Neural cell (in vitro differentiated cells): ENCODE measurements around the gene FCGR3A. TPM values are rescaled to one million over a fixed set of nuclear protein-coding genes. Genes with fewer than 3 reads are reported as not detected.
A peak's percentile ranks its signal among the peaks of the same experiment; 100 is the strongest.
"Not testable (repeated sequence)": the region's sequence is repeated elsewhere in the genome, so short reads cannot be mapped to it uniquely, and the experiment has no call there.

Source experiments
- H2AFZ ChIP-seq: fragments of 200-600, 300-800 bp; sonication (generic), shearing (Covaris generic); 2 replicates; pipeline ENCODE4 v1.6.0; 2014; ENCODE audit warnings: low read depth, mild to moderate bottlenecking, antibody characterized with exemption, low read length, moderate library complexity
- H3F3A ChIP-seq: fragments of 200-600 bp; shearing (Covaris generic); 2 replicates; pipeline ENCODE4 v1.6.1; 2016; ENCODE audit warnings: mild to moderate bottlenecking, moderate library complexity, mixed read lengths, antibody characterized with exemption, low read length; ENCODE audit not compliant: insufficient read depth, poor library complexity, severe bottlenecking
- H3K27ac ChIP-seq: fragments of 200-600, 300-800 bp; sonication (generic), shearing (Covaris generic); 2 replicates; pipeline ENCODE4 v1.5.1; 2014; ENCODE audit warnings: mild to moderate bottlenecking, low read length, moderate library complexity
- H3K27me3 ChIP-seq: fragments of 300-800, 200-600 bp; sonication (generic), shearing (Covaris generic); 2 replicates; pipeline ENCODE4 v1.6.0; 2014; ENCODE audit warnings: mild to moderate bottlenecking, low read depth, low read length, moderate library complexity; ENCODE audit not compliant: insufficient read depth
- H3K36me3 ChIP-seq: fragments of 300-800, 200-600 bp; sonication (generic), shearing (Covaris generic); 2 replicates; pipeline ENCODE4 v1.5.1; 2014; ENCODE audit warnings: mild to moderate bottlenecking, antibody characterized with exemption, low read length, moderate library complexity; ENCODE audit not compliant: insufficient read depth
- H3K4me2 ChIP-seq: fragments of 300-800, 200-600 bp; sonication (generic), shearing (Covaris generic); 2 replicates; pipeline ENCODE4 v1.6.0; 2014; ENCODE audit warnings: mild to moderate bottlenecking, low read length
- H3K4me3 ChIP-seq: fragments of 300-800, 200-600 bp; sonication (generic), shearing (Covaris generic); 2 replicates; pipeline ENCODE4 v1.5.1; 2014; ENCODE audit warnings: mild to moderate bottlenecking, low read length, moderate library complexity
- H3K79me2 ChIP-seq: fragments of 200-600 bp; shearing (Covaris generic); replicated peaks from 2 replicates; pipeline ENCODE4 v1.6.0; 2014; ENCODE audit warnings: mild to moderate bottlenecking, low read length, moderate library complexity; ENCODE audit not compliant: insufficient read depth
- H3K9ac ChIP-seq: fragments of 300-800, 200-600 bp; sonication (generic), shearing (Covaris generic); 2 replicates; pipeline ENCODE4 v1.6.1; 2016; ENCODE audit warnings: mild to moderate bottlenecking, low read length, mixed read lengths
- H3K9me2 ChIP-seq: fragments of 200-600 bp; shearing (Covaris generic); 2 replicates; pipeline ENCODE4 v1.6.1; 2016; ENCODE audit warnings: mild to moderate bottlenecking, low read length, mixed read lengths; ENCODE audit not compliant: insufficient read depth
- H3K9me3 ChIP-seq: fragments of 200-600, 300-800 bp; sonication (generic), shearing (Covaris generic); 2 replicates; pipeline ENCODE4 v1.6.1; 2016; ENCODE audit warnings: mild to moderate bottlenecking, mixed run types, low read length, moderate library complexity, mixed read lengths
- H4K20me1 ChIP-seq: fragments of 200-600 bp; shearing (Covaris generic); 2 replicates; pipeline ENCODE4 v1.6.1; 2016; ENCODE audit warnings: mild to moderate bottlenecking, mixed run types; ENCODE audit not compliant: insufficient read depth
- polyA plus RNA-seq: library from polyadenylated mRNA; depleted of rRNA; stranded (reverse); fragments of >200 nt; gene quantifications from 2 replicates; pipeline ENCODE4 v1.2.3, GENCODE V29; 2014

FCGR3A gene
- polyA plus RNA-seq, 1 donor from 2014 or later: not detected

DNA sequence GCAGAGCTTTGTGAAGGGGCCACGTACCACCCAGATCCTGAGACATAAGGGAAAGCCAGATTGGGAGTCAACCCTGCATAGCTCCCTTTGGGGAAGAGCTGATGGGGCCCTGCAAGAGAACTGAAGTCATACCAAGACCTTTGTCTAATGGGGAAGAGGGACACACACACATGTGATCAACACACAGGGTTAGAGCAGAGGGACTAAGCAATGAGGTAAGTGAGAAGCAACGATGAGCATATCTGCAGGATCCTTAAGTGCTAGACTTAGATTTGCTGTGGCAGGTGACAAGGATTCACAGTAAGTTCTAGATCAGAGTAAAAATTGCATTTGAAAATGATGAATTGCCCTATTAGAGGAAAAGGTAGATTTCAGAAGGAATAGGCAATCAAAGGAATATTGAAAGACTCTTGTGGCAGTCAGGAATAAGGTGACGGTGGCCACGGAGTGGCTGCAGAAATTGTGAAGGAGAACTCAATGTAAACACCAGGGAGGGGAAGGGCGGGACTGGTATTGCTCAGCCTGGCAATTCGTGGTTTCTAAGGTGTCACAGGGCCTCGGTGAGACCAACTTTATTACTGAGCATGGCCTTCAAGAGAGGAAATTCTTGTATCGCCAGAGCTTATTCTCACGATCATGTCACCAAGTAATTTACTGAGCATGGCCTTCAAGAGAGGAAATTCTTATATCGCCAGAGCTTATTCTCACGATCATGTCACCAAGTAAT lies 4.5 kb downstream of the FCGR3A start:
- not testable (repeated sequence) for H3F3A ChIP-seq, H3K27me3 ChIP-seq, H3K27ac ChIP-seq, H3K9ac ChIP-seq, H4K20me1 ChIP-seq, H3K9me2 ChIP-seq, H3K4me2 ChIP-seq, H2AFZ ChIP-seq, H3K79me2 ChIP-seq, H3K4me3 ChIP-seq, H3K36me3 ChIP-seq, H3K9me3 ChIP-seq

DNA sequence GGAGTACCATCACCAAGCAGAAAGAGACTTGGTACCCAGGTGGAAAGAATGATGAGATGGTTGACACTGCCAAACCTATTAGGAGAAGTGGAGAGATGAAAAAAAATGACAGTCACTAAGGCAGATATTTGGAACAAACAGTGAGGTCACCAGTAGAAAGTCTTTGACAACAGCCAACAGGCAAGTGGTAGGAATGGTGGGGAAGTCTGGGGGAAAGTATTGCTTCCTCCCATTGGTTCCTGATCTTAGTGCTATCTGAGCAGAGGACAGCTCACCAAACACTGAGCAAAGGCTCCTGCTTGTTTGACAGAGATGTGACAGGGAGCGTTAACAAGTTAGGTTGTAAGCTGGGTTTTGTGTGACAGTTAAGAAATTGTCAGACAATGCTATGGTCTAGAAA lies 6.5 kb downstream of the FCGR3A start:
- not testable (repeated sequence) for H3K27ac ChIP-seq, H3K4me2 ChIP-seq, H3K9me3 ChIP-seq, H4K20me1 ChIP-seq, H3K79me2 ChIP-seq, H3K4me3 ChIP-seq, H3K9ac ChIP-seq, H3F3A ChIP-seq, H3K36me3 ChIP-seq, H3K9me2 ChIP-seq, H3K27me3 ChIP-seq, H2AFZ ChIP-seq

DNA sequence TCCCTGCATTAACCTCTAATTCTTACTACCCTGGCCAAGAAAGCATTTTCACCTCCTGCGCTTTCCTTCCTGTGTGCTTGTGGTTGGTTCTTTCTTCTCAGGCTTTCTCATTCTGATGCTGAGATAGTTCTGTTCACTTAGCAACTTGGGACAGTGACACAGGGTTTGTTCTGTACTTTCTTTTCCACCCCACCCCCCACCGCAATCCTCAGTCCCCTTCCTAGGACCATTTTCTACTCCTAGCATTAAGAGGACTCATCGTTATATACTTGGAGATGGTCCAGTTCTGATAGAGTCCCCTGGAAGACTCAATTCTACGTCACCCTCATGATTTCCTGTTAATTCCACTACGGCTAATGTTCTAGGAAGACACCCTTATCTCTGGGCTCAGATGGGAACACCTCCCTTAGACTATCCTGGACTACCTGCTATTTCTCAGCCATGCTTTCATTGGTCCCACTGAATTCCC lies 7.5 kb downstream of the FCGR3A start:
- not testable (repeated sequence) for H3K9me2 ChIP-seq, H3K9me3 ChIP-seq, H3K36me3 ChIP-seq, H3K27ac ChIP-seq, H3K4me2 ChIP-seq, H3K4me3 ChIP-seq, H4K20me1 ChIP-seq, H2AFZ ChIP-seq, H3K79me2 ChIP-seq, H3K9ac ChIP-seq, H3F3A ChIP-seq, H3K27me3 ChIP-seq

DNA sequence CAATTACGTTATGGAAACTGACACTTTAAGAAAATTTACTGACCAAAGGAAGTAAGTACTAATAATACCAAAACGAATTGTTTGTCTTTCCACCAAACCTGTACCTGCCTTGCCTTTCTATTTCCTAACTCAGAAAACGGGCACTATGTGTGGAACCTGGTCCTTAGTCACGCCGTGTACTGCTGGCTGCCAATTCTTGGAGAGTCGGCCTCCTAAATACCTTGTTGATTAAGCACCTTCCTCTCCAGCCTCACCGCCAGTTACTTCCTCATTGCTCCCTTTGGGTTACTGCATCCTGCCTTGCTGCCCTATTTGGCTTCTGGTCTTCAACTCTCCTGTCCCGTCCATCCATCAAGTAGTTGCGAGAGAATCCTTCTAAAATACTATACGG lies 9.1 kb downstream of the FCGR3A start:
- H3K36me3 ChIP-seq, H3F3A ChIP-seq, H3K4me2 ChIP-seq, H4K20me1 ChIP-seq, H3K27me3 ChIP-seq, H3K79me2 ChIP-seq, H3K9ac ChIP-seq, H3K27ac ChIP-seq, H2AFZ ChIP-seq, H3K9me2 ChIP-seq, H3K9me3 ChIP-seq: not testable (repeated sequence)
- H3K4me3 ChIP-seq: peak overlapping the region; percentile 61

DNA sequence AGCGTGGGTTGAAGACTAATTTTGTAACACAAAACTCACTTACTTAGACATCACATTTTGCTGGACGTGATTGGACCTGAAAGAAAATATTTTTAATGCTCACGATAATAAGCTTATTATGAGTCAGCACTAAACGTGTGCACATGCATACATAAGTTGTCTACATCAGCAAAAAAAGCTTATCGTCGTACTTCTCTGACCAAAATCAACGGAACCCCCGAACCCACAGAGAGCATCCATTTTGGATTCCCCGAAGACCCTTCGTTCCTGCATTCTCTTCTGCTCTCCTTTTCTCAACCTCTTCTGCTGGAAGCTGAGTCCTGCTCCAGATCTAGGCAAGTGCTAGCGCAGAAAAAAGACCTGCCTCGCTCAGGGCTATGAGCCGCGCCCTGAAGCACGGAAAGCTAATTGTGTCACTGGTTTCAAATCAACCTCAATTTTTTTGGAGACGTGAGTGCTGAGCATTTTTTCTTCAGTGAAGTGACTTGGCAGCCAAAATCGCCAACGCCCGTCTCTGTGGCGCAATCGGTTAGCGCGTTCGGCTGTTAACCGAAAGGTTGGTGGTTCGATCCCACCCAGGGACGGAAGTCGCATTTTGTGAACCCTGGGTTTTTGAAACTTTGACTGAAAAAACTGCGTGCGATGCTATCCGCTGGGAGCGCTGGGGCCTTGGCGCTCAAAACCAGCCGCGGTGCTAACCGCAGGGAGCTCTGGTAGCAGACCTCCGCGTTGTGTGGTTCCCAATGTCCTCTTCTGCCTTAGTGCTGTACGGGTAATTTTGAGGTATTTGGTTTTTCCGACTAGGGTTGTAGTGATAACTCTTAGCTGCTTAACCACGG lies 9.7 kb downstream of the FCGR3A start:
- not testable (repeated sequence) for H3F3A ChIP-seq, H3K27ac ChIP-seq, H3K36me3 ChIP-seq, H4K20me1 ChIP-seq, H3K9me3 ChIP-seq, H3K79me2 ChIP-seq, H2AFZ ChIP-seq, H3K9ac ChIP-seq, H3K27me3 ChIP-seq, H3K9me2 ChIP-seq, H3K4me2 ChIP-seq
- H3K4me3 ChIP-seq: peak overlapping the region; percentile 61

DNA sequence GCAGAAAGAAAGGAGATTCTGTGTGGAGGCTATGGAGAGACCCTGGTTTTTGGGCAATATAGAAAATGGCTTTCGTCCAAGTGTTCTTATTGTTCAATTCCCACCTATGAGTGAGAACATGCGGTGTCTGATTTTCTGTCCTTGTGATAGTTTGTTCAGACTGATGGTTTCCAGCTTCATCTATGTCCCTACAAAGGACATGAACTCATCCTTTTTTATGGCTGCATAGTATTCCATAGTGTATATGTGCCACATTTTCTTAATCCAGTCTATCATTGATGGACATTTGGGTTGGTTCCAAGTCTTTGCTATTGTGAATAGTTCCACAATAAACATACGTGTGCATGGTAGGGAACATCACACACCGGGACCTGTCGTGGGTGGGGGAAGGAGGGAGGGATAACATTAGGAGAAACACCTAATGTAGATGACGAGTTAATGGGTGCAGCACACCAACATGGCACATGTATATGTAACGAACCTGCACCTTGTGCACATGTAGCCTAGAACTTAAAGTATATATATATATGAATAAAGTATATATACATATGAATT lies 10.6 kb downstream of the FCGR3A start:
- H3K9me3 ChIP-seq, H3K4me2 ChIP-seq, H3K4me3 ChIP-seq: not testable (repeated sequence)

DNA sequence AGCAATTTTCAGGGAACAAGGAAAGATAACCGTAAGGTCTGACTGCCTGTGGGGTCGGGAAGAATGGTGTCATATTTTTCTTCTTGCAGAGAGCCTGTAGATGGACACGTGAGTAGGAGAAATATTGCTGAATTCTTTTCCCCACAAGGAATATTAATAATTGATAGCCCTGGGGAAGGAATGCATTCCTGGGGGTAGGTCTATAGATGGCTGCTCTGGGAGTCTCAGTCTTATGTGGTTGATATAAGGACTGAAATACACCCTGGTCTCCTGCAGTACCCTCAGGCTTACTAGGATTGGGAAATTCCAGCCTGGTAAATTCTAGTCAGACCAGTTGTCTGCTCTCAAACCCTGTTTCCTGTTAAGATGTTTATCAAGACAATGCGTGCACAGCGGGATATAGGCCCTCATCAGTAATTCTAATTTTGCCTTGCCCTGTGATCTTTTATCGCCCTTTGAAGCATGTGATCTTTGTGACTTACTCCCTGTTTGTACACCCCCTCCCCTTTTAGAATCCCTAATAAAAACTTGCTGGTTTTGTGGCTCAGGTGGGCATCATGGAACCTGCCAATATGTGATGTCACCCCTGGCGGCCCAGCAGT lies 12.4 kb downstream of the FCGR3A start:
- H3K27ac ChIP-seq, H3K79me2 ChIP-seq, H3K36me3 ChIP-seq, H3K9ac ChIP-seq, H3F3A ChIP-seq, H3K4me2 ChIP-seq, H3K4me3 ChIP-seq, H3K9me3 ChIP-seq, H3K9me2 ChIP-seq, H4K20me1 ChIP-seq, H2AFZ ChIP-seq: not testable (repeated sequence)
- peaks cover 16% of the 10 kb centered on the region for H3K27me3 ChIP-seq

More for the DNA sequence above, 10.6 kb downstream of the FCGR3A start:
- H2AFZ ChIP-seq, H3K36me3 ChIP-seq, H3K27ac ChIP-seq, H3F3A ChIP-seq, H3K27me3 ChIP-seq, H3K9ac ChIP-seq, H3K9me2 ChIP-seq, H4K20me1 ChIP-seq, H3K79me2 ChIP-seq: not testable (repeated sequence)
